SHP77 (cell line): Measurements from ENCODE around the gene MCF2L.
"Not testable (repeated sequence)": the region's sequence is repeated elsewhere in the genome, so short reads cannot be mapped to it uniquely, and the experiment has no call there.

Experiments used
- DNase-seq, 2 experiments: peaks; one replicate each; lab custom pipeline; 2025; lab: John Stamatoyannopoulos, UW

The MCF2L gene

DNA sequence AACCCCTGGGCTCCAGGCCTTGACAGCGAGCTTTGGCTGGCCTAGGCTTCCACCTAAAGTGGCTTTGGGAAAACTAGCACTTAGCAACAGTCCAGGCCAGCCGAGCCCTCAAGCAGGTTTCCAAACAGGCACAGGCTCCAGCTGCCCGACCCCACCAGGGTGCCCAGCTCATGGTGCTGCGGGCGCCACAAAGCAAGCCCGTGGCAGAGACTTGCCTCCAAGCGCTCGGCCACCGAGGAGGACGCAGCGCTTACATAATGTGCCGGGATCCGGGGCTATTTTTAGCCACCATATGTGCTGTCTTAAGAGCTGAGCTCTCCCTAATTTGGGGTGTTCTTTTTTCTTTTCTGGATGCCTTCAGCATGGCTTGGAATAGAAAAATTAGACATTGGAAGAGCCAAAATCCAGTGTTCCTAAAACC lies 80.5 kb downstream of the MCF2L start:
- no peak for DNase-seq

DNA sequence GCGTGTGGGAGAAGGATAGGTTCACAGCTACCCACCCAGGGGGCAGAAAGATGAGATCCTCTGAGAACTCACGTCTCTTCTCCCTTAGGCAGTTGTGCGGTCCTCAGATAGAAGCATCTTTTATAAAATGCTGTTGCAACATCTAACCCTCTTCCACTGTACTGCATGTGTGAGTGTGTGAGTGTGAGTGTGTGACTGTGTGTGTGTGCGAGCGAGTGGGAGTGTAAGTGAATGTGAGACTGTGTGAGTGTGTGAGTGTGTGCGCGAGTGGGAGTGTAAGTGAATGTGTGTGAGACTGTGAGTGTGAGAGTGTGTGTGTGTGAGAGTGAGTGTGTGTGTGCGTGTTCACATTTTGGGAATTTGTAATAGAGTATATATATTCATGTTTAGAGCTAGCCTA lies 81.0 kb downstream of the MCF2L start:
- DNase-seq, result no peak

DNA sequence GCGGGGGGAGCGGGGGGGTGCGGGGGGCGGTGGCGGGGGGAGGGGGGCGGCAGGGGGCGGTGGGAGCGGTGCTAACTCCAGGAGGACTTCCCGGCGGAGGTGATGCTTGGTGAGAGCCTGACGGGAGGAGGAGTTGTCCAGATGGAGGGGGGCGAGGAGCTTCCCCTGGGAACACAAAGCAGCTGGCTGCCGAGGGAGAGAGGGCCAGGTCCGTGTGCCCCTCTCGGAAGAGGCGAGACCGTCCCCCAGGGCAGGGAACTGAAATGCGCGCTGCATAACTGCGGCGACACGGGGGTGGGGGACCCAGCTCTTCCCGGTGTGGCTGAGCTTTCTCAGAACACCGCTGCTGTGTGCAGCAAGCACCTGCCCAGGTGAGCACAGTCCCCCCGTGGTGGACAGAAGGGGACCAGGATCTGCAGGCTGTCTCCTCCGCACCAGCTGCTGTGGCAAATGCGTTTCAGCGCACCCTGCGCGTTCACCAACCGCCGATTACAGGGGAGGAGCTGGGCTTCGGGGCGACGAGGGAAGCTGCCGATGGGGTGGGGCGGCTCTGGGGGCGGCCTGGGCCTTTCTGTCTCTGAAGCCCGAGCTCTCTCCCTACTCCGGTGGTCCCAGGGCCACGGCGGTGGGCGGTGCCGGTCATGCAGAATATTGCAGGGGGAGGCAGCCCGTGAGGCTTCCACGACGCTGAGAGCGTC lies 81.9 kb downstream of the MCF2L start:
- DNase-seq, result no peak

DNA sequence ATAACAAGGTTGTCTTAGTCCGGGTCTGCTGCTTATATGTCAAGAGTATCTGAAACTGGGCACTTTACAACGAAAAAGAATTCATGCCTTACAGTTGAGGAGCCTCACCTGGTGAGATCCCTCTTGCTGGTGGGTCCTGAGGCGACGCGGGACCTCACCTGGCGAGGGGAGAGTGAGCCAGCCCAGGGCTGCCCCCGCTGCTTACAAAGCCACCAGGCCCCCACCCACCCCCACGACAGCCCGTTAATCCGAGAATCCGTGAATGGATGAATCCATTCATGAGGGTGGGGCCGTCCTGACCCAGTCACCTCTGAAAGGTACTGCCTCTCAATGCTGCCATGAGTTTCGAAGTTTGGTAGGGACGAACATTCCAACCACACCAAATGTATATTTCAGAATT lies 82.6 kb downstream of the MCF2L start:
- no peak for DNase-seq

DNA sequence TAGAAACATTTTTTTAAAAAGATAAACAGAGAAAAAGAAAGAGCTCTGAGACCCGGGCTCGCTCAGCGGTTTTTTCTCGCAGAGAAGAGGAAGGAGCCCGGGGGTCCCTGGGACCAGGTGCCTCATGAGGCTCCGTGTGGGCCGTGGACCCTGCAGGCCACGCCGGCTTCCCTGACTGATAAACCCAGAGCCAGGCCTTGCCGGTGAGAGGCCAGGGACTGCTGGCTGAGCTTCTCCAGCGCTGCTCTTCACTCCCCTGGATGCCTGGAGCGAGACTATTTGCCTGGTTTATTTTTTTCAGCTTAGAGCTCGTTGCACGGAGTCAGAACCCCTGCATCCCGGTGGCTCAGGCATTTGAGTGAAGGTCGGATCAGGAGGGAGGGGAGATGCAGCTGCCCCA lies 83.2 kb downstream of the MCF2L start:
- no peak for DNase-seq

DNA sequence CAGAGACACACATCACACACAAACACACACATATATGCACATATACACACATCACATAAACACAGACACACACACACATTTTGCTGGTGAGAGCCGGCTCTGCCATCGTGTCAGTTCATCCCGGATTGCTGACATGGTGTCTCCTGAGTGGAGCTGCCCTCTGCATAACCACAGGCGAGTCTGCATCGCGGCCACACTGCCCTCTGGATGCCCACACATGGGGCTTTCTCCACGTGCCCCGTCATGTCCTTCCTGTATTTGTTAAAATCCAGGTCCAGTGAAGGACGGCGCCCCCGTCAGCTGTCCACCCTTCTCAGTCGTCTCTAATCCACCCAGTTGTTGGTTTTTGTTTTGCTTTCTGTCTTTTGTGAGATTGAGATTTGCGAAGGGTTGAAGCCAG lies 84.0 kb downstream of the MCF2L start:
- no peak for DNase-seq

DNA sequence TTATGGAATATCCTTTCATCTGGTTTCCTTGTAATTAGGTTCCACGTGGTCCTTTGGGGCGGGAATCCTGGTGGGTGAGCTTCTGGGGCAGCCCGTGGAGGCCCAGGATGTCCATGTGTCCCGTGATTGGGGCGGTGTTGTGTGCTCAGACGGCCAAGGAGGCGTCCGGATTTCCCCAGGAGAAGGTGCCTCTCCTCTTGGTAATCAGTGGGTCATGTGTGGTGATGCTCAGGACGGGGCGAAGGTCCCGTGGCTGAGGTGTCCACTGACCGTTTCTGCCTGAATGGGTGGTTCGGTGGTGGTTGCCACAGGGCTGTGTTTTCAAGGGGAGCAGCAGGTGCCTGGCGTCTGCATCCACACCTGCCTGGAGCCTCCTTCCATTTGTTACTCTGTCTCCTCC lies 84.4 kb downstream of the MCF2L start:
- no peak for DNase-seq

DNA sequence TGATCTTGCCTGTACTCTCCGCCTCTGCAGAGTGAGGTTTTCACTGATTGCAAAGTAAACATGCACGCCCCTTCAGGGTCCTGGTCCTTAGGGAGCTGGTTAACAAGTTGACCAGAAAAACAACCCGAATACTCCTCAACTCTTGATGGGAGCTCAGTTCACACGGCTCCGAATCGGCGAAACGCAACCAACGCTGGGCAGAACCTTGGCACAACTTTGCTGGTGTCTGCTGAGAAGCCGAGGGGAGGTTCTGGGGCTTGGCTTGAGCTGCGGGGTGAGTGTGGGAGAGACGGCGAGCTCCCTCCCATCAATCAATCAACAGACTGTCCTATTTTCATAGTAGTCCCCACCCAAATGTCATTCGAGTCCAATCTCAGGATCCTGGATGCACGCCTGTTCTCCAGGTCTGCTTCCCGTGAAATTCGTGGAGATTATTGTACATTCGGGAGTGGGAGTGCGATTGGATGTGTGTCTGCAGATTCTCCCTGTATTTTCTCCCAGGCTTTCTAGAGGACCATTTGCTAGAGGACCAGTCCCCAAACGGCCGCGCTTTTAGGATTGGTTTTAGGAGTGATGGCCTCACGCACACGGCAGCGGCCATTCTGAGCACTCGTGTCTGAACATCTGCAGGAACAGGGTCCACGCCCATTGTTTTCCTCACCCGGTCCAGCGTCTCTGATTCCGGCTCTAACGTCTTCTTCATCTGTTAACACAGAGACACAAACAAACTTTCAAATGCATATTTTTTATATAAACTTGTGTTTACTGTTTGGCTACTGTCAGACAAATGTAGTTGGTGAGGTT lies 85.0 kb downstream of the MCF2L start:
- DNase-seq, result no peak

DNA sequence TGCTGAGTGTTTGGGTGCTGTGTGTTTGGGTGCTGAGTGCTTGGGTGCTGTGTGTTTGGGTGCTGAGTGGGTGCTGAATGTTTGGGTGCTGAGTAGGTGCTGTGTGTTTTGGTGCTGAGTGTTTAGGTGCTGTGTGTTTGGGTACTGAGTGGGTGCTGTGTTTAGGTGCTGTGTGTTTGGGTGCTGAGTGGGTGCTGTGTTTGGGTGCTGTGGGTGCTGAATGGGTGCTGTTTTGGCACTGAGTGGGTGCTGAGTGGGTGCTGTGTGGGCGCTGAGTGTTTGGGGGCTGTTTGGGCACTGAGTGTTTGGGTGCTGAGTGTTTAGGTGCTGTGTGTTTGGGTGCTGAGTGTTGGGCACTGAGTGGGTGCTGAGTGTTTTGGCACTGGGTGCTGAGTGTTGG lies 88.1 kb downstream of the MCF2L start:
- no peak for DNase-seq

DNA sequence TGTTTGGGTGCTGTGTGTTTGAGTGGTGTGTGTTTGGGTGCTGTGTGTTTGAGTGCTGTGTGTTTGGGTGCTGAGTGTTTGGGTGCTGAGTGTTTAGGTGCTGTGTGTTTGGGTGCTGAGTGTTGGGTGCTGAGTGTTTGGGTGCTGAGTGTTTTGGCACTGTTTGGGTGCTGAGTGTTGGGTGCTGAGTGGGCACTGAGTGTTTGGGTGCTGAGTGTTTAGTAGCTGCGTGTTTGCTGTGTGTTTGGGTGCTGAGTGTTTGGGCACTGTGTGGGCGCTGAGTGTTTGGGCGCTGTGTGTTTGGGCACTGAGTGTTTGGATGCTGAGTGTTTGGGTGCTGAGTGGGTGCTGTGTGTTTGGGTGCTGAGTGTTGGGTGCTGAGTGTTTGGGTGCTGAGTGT lies 88.5 kb downstream of the MCF2L start:
- not testable (repeated sequence) for DNase-seq

DNA sequence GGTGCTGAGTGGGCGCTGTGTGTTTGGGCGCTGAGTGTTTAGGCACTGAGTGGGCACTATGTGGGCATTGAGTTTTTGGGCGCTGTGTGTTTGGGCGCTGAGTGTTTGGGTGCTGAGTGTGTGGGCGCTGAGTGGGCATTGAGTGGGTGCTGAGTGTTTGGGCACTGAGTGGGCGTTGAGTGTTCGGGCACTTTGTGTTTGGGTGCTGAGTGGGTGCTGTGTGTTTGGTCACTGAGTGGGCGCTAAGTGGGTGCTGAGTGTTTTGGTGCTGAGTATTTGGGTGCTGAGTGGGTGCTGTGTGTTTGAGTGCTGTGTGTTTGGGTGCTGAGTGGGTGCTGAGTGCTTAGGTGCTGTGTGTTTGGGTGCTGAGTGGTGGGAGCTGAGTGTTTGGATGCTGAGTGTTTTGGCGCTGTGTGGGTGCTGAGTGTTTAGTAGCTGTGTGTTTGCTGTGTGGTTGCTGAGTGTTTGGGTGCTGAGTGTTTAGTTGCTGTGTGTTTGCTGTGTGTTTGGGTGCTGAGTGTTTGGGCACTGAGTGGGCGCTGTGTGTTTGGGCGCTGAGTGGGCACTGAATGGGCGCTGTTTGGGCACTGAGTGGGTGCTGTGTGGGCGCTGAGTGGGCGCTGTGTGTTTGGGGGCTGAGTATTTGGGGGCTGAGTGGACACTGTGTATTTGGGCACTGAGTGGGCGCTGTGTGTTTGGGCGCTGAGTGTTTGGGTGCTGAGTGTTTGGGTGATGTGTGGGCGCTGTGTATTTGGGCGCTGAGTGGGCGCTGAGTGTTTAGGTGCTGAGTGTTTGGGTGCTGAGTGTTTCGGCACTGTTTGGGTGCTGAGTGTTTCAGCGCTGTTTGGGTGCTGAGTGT lies 89.3 kb downstream of the MCF2L start:
- no peak for DNase-seq

DNA sequence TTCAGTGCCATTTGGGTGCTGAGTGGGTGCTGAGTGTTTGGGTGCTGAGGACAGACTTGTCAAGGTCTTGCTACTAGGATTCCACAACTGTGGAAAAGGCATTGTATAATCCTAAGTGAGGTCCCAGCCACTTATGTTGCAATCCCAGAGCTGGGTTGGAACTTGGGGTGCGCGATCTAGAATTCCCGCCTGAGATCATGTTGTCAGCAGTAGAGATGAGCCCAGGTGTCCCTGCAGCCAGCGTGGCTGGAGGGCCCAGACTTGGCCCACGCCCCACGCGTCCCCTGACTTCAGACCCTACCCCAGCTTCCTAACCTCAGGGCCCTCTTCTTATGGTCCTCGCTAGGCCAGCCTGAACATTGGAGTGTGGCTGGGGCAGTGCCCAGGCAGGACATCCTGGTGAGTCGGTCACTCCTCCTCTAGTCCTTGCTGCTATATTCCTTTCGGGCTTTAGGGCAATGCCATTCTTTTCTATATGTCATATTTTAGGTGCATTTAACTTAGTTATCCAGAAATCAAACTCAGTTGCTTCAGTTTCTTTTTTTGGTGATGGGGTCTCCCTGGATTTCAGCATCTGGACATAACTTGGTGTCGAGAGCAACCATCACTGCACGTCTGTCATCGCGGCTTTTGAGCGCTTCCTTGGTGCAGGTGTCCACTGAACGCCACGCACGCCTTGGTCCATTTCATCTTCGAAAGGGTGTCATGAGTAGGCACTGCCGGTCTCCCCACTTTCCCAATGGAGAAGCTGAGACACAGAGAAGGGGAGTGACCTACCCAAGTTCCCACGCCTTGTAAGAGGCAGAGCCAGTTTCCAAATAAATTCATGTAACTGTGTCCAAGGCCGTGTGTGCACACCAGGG lies 90.2 kb downstream of the MCF2L start:
- no peak for DNase-seq

DNA sequence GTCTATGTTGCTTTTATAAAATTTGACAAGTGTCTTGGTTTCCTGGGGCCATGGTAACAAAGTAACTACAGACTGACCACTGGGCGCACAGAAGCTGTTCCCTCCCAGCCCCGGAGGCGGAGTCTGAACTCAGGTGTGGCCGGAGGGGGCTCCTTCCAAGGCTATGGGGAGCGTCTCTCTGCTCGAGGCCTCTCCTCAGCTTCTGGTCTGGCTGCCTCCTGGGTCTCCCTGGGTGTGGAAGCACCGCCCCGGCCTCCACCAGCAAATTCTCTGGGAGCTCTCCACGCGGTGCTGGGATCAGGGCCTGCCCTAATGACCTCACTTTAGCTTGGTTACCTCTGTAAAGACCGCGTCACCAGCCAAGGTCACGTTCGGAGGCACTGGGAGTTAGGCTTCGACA lies 90.9 kb downstream of the MCF2L start:
- no peak for DNase-seq

DNA sequence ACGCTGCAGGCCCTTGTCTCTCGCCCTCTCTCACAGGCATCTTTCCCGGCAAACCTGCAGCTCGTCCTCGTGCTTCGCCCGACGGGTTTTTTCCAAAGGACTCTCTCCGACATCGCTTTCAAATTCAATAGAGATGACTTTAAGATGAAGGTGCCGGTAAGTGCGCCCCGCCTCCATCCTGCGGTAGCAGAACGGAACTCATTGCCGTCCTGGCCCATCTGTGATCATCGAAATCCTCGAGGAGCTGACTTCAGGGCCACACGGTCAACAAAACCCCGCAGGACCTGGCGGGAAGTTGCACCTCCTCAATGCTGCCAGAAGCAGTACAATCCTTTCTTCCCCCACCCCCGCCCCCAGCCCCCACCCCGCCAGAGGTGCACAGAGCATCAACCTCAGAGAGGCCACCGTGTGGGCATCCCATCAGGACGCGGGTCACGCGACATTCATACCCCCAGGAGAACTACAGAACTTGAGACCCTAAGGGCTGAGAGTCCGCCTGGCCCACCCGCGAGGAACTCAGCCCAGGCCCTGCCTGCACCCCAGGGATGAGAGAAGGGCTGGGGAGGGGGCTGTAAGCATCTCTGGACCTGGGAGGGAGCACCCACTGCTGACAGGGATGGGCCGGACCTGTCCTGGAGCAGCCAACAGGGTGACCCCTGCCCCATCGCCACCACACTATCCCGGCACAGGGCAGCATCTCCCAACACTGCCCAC lies 91.7 kb downstream of the MCF2L start:
- no peak for DNase-seq

DNA sequence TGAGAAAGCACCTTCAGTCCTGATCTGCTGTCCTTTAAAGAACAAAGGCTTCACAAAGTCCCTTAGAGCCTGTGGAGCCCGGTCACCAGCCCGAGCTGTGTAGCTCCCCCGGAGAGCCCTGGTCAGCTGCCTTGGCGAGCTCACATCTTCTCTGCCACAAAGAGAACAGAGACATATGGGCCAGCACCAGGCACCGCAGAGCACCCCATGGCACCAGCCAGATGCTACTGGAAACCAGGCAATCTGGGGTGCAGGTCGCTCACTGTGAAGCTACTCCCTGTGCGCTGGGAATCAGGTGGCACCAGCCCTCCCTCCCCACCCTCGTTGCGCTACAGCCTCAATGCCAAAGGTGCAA lies 92.2 kb downstream of the MCF2L start:
- DNase-seq, result no peak

DNA sequence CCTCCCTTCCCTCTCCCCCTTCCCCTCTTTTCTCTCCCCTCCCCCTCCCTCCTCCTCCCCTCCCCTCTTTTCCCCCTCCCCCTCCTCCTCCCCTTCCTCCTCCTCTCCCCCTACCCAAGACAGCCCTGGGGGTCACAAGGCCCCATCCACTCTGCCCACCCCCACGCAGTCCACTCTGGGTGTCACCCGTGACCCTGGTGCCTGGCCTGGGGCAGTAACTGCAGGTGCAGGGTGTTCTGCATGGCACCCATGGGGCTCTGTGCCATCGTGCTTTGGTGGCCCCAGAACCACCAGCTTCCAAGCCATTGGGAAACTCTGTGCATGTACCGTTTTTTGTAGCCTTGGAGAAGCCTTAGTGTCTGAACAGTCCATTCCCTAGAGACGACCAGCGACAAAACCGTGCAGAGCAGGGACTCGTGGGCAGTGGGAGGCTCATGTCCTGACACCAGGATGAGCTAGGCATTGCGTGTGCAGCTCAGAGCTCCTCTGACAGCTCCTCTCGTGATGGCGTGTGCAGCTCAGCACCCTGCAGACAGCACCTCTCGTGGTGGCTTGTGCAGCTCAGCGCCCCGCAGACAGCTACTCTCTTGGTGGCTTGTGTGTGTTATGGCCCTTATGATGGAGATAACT lies 92.9 kb downstream of the MCF2L start:
- no peak for DNase-seq

DNA sequence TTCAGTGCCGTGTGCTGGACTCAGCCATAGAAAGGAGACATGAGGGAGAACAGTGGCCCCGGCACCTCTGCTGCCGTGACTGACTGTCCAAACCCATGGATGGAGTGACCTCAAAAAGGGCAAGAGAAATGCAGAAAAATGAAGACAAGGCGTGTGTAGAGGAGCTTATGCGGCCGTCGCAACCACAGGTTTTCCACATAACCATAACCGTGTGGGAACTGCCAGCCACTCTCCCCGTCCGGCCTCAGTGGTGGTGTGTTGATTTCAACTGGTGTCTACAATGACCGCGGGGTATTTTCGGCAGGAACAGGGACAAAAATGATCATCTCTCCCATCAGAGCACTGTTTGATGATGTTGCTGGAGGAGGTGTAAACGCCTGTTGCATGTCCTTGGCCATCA lies 93.7 kb downstream of the MCF2L start:
- DNase-seq, result no peak

DNA sequence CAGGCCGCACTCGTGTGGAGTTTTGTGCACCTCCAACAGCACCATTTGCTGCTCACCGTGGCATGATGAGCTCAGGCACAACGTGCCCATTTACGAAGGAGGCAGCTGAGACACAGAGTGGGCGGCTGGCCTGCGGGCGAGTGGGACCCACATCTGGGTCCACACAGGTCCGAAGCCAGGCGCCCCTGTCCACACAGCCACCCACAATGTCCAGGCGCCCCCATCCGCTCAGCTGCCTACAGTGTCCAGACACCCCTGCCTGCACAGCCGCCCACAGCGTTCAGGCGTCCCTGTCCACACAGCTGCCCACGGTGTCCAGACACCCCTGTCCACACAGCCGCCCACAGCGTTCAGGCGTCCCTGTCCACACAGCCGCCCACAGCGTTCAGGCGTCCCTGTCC lies 94.1 kb downstream of the MCF2L start:
- no peak for DNase-seq

DNA sequence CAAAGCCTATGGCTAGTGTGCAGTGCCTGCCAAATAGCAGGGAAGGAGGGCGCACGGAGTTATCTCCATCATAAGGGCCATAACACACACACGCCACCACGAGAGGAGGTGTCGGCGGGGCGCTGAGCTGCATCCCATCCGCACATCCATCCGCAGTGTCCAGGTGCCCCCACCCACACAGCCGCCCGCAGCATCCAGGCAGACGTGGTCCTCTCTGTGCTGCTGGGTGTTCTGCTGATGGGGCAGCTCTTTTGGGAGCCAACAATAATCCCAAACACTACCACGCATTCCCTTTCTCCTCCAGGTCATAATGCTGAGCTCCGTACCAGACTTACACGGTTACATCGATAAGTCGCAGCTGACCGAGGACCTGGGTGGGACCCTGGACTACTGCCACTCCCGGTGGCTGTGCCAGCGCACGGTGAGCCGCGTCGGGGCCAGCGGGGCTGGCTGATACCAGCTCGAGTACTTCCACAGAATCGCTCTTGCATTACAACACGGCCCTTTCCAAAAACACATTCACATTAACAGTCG lies 95.1 kb downstream of the MCF2L start:
- DNase-seq, result no peak
